Stimulated activated CD8-positive, alpha-beta memory T cell treated with anti-CD3 and anti-CD28 coated beads, Interleukin-15, amount 100 ng/mL, for 4 hours (primary cell): ENCODE measurements around the gene TMC4.
A peak's percentile ranks its signal among the peaks of the same experiment; 100 is the strongest.

Experiments
- DNase-seq, 2 donors: peaks; one replicate each; pipeline ENCODE4 v3.0.0-alpha.2; 2020; ENCODE audit warnings: low read depth in 2 of 2

TMC4 gene

DNA sequence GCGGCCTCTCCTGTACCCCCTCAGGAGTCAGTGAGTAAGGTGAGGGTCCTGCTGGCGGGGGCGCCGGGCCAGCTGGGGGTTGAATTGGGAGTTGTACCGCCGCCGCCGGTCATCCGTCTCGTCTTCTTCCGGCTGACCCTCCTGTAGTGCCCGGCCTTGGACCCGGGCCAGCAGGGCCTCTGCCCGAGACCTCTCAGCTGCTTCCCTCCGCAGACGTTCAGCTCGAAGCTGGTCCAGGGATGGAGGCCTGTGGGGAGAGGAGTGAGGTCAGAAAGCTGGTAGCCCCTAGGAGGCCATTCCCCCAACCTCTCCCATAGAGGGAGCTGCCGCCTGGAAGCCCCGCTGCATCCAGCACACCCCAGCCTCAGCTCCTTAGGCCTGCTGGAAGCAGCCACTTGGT lies 17.3 kb downstream of the TMC4 start:
- no peak for DNase-seq

DNA sequence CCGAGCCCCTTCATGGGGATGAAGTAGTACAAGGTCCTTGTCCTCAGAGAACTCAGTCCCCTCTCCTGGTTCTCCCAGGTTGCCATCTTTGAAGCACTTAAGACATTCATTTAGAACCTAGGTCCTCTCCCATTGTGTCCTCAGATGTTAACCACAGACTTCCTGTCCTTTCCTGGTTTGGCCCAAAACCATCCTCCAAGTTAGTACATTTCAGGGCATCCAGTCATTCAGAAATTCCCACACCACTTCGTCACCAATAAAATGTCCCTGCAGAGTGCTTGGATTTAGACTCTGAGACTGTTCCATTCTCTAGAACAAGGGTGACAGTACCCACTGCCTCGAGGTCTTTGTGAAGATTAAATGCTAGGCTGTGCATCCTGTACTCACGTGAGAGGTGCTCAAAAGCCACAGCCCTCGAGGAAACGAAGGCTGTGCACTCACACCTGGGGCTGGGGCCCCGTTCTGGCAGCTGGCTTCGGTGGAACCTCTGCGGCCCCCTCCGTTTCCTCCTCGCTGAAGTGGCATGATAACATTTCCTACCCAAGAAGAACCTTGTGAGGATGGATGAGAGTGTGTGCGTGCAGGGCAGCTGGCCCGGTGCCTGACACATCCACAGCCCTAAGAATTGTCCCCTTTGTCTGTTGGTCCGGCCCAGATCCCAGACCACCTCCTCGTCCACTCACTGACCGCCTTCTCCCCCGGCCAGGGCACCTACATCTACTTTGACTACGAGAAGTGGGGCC lies 18.2 kb downstream of the TMC4 start:
- DNase-seq, result no peak

DNA sequence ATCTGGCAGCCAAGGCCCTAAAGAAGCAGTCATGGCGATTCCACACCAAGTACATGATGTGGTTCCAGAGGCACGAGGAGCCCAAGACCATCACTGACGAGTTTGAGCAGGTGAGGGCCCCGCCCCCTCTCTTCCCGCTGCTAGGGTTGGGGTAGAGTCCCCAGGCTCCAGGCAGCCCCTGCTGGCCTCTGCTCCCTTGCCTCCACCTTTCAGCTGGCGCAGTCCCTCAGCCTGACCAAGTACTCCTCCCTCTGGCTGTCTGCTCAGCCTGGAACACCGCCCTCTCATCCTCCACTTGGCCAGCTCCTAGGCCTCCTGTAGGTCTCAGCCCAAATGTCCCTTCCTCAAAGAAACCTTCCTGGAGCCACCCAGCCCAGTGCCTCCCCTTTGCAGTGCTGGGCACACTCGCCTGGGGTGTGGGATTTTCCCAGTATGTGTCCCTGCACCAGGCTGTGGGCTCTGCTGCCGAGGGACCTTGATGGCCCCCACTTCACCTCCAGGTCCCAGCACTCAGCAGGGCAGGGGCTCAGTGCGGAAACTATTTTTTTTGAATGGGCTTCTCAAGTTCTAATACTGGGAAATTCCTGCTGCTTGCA lies 19.1 kb downstream of the TMC4 start:
- DNase-seq, result no peak

DNA sequence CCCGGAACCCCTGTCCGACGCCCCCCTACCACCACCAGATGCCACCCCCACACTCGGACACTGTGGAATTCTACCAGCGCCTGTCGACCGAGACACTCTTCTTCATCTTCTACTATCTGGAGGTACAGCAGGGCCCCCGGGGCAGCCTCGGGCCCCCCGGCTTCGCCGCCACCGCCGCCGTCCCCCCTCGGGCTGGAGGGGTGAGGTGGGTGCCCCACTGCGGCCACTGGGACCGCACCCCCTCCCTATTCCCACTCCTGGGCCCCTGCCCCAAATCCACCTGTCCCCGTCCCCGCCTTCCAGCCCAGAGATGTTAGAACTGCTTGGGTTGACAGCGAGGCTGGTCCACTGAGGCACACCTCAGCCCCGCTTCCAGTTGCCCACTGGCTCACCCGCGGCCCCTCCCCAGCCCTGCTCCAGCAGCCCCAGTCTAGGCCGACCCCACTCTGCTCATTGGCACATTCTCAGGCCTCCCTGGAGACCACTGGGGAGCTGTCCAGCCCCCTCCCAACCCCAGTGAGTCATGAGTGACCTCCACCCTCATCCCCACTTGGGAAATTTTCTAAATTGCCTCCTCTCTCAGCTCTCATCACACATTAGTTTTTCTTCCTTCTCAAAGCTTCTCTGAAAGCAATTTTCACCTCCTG lies 20.0 kb downstream of the TMC4 start:
- DNase-seq, result no peak

DNA sequence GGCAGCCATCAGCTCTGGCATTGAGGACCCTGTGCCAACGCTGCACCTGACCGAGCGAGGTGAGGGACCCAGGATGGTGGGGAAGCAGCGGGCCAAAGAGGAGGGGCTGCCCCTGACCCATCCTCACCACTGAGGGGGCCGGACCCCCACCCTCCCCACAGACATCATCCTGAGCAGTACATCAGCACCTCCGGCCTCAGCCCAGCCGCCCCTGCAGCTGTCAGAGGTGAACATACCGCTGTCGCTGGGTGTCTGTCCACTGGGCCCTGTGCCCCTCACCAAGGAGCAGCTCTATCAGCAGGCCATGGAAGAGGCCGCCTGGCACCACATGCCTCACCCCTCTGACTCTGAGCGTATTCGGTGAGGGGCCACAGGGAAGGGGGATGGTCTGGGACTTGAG lies 20.7 kb downstream of the TMC4 start:
- DNase-seq, result no peak

DNA sequence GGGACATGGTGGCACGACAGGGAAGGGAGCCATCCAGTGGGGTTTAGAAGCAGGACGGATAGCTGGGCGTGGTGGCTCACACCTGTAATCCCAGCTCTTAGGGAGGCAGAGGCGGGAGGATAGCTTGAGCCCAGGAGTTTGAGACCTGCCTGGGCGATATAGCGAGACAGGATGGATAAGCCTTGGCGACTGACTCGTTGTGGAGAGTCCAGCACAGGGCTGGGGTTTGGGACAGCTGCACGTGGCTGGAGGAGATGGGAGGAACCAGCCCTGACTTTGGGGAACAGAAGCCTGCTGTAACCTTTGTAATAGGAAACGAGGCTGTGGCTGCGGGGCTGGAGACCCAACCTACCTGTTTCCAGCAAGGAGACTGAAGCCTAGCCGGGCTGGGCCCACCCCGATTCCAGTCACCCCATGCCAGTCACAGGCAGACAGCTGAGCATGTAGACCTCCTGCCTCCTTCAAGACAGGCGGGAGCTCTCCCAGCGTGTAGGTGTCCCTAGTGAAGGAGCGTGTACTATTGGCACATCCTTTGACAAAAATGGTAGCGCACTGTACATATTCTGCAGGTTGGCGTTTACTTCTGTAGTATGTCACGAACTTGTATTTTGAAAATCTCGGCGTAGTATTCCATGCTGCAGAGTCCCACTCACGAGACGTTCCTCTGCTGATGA lies 21.5 kb downstream of the TMC4 start:
- DNase-seq, result no peak

DNA sequence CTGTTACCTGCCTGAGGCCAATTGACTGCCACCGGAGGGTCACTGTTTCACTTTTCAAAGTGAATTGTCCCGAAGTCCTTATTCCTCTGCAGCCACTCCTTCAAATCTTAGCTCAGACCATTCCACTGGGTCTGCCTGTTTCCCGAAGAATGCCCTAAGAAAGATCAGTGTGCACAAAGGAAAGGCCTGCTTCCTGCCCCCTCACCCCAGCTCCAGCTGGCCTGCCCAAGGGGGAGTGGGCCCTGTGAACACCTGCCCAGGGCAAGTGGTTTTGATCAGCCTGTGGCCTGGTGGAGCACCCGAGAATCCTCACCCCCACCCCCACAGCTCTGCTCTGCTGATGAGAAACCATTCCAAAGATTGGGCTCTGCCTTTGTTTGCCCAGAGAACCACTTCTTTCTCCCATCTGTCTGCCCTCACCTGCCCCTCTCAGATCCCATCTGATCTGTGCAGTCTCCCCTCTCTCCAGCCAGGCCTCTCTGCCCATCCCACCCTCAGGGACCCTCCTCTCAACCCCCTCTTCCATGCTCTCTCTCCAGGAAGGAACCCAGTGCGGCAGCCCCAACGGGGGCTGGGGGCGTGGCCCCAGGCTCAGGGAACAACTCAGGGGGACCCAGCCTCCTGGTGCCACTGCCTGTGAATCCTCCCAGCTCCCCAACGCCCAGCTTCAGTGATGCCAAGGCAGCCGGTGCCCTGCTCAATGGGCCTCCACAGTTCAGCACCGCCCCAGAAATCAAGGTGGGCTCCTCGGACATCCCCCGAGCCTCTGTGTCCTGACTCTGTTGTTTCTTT lies 23.7 kb downstream of the TMC4 start:
- no peak for DNase-seq

DNA sequence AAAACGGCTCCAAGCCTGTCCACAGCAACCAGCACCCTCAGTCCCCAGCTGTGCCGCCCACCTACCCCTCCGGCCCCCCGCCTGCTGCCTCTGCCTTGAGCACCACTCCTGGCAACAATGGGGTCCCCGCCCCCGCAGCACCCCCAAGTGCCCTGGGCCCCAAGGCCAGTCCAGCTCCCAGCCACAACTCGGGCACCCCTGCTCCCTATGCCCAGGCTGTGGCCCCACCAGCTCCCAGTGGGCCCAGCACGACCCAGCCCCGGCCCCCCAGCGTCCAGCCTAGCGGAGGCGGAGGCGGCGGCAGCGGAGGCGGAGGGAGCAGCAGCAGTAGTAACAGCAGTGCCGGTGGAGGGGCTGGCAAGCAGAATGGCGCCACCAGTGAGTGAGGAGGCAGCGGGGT lies 24.8 kb downstream of the TMC4 start:
- no peak for DNase-seq

DNA sequence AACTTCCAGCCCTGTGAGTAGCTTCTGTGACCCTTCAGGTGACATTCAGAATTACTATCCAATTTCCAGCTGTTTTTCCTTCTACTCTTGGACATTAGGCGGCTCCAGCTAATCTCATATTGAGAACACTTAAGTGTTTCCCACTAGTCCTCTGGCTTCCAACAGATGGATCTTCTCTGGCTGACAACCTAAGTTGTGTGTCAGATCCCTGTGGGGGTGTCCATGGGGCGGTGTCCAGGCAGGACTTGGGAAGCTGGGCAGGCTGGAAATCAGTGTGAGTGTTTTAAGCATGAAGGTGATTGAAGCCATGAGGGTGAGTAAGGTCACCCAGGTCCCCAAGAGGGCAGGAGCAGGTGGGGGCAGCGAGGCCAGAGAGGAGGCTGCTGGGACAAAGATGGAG lies 25.3 kb downstream of the TMC4 start:
- no peak for DNase-seq

DNA sequence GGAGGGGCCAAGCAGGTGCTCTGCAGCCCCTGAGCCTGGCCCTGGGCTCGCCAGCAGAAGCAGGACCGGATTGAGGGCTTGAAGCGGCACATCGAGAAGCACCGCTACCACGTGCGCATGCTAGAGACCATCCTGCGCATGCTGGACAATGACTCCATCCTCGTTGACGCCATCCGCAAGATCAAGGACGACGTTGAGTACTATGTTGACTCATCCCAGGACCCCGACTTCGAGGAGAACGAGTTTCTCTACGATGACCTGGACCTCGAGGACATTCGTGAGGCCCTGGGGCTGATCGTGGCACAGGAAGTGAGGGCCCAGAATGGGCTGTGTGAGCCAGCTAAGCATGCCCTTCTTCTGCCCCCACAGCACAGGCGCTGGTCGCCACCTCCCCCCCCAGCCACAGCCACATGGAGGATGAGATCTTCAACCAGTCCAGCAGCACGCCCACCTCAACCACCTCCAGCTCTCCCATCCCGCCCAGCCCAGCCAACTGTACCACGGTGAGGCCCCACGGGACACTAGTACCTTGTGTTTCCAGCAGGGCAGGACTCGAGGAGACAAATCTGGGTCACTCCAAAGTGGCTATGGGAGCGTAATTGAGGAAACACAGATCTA lies 27.3 kb downstream of the TMC4 start:
- no peak for DNase-seq

DNA sequence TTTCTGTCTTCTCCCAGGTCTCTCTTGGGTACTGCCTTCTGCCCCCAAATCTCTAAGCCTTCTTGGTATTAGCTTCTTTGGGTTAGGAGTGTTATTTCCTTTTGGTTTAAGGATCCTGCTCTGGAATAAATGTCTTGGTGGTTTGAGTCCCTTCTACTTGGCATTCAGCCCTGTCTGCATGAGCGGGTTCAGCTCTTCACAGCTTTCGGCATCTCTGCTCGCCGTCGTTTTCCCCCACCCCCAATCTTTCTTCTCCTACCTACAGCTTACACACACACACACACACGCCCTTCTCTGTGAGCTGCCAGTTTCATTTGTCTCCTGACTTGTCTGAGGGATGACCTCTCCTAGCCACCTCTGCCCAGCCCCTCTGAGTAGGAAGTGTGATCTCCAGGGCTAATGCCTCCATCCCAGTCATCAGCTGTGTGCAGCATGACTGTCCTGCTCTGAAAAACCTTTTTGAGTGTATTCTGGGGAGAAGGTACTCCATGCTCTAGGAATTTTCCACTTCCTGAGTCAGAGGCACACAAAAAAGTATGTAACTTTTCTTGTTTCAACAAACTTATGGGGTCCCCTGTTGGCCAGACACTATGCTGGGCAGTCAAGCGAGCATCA lies 30.7 kb downstream of the TMC4 start:
- no peak for DNase-seq

DNA sequence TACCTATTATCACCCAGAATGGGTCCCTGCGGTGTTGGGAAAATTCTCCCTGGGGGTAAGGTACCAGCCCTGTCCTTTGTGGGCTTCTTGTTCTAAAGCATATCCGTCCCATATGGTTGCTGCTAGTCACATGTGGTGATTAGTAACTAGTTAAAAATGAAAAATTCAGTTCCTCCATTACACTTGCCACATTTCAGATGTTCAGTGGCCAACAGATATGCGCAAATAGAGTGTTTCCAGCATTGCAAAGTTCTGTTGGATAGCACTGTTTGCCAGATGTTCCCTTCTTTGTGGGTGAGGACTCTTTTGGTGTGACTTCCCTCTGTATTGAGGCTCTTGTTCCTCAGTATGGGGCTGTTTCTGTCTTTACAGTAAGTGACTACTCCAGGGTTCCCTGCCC lies 31.6 kb downstream of the TMC4 start:
- no peak for DNase-seq

DNA sequence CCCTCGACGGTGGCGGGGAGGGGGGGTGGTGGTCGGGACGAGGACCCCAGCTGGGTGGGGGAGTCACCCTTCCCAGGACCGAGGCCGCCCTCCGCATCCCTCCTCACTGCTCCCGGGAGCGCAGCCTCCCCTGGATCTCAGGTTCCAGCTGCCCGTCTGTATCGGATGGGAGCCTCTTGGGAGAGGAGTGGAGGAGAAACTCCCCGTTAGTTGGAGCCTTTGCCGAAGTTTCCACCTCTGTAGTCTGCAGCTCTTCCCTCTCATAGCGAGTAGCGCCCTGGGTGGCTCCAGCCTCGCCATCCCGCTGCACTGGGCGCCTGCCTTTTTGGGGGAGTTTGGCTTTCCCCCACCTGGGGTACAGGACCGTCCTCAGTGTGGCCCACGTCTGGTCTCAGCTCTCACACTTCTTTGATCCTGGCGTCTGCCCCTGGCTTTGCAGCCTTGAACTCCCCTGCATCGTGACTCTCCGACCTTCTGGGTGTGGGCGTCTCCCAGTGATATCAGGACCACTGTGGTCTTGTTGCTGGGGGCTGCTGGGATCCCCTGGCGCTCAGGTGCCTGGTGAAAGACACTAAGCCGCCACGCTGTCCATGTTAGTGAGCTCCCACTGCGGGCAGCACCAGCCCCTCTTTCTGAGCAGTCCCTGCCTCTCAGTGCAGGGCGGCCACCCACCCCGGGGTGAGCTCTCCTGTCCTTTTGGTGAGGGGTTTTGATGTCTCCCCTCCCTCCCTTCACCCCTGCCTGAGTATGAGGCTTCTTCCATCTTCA lies 34.3 kb downstream of the TMC4 start:
- no peak for DNase-seq

DNA sequence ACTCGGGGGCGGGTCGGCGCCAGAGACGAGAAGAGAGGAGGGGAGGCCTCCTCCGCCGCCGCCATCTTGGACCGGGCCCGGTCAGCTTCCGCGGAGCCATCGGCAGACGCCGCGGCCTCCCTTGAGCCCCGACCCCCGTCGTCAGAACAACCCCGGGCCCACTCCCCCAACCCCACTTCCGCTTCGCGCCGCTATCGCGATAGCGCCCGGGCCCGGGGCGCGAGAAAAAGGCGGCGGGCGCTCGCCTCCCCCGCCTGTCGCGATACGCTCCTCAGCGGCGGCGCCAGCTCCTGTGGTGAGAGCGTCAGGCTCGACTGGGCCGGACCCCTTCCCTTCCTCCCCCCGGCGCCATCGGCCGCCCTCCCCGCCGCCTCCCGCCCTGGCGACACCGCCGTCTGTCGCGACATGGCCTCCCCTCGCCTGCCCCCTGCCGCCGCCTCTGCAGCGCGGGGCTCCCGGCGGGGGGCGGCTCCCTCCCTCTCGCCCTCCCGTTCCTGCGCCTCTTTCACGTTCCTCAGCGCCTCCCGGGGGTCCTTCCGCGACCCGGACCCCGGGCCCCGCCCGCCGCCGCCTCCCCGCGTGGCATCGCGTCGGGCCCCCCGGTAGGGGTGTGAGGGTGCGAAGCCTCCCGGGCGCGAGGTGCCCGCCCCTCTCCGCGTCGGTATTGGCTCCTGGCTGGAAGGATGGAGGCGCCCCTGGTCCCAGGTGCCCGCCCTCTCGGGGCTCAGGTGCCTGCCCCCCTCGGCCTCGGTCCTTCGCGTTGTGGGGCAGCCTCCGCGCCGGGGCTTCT lies 35.1 kb downstream of the TMC4 start, which contains the start of gene CNOT3:
Gene CNOT3 (plus strand): TSS at position 64 of the 790 bp plus-strand sequence. CDS start 5,217 bp downstream, outside the sequence.
- no peak for DNase-seq

DNA sequence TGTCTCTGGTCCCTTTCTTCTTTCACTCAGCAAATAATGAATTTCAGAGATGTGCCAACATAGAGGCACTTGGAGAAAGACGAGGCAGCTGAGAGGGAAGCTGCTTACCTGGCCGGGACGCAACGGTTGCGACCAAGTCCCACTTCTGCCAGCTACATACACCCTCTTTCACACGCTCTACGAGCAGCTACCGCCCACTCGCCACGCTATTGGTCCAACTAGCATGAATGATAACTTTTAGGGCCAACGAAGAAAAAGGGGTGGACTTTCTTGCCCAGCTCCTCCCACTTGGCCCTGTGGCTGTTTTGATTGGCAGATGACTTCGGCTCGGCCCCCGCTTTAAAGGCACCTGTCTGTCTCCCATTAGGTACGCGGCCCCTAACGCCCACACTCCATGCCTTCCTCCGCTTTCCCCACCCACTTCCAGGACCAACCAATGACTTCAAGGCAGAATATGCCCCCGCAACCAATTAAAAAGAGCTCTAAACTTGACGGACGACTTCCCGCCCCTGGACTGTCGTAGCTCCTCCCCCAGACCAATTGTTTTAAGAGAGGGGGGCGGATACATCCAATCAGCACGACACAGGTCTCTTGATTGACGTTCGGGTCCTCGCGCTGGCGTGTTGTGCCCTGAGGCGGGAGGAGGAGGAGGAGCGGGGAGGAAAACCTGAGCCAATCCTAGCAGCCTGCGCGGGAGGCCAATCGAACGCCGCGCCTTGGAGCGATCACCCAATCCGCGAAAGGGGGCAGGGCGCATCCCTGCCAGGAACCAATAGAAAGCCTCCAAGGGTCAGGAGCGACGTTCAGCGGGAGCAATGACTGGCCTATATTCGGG lies 35.9 kb downstream of the TMC4 start:
- DNase-seq, result peak; percentile 98 to 99

DNA sequence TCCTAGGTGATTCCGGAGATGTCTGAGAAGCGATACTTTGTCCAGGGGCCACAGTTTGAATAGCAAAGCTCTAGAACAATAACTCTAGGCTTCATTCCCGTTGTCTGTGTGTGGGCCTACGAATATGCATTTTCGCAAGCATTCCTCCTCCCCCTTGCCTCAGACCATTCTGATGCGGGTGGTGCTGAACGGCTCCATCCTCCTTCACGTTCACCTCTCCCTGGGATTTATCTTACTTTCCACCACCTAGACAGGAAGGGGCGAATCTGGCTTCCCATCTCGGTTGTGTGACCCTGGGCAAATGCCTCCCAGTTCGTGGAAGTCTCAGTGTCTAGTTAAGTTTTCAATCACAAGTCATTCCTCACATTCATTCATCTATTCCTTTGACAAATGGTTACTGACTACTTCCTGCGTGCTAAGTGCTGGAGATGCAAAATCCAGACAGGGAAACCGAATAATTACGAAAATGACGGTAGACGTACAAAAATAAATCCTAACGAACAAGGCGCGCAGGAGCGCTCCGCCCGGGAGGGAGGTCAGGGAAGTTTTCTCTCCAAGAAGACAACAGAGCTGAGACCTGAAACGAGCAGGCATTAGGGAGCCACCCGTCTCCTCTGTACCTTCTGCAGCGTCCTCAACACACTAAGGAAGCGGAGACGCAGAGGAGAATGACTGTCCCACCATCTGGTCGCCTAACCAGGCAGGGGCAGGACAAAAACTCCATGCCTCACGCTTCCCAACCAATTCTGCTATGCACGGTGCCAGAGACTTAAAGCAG lies 36.7 kb downstream of the TMC4 start:
- no peak for DNase-seq

DNA sequence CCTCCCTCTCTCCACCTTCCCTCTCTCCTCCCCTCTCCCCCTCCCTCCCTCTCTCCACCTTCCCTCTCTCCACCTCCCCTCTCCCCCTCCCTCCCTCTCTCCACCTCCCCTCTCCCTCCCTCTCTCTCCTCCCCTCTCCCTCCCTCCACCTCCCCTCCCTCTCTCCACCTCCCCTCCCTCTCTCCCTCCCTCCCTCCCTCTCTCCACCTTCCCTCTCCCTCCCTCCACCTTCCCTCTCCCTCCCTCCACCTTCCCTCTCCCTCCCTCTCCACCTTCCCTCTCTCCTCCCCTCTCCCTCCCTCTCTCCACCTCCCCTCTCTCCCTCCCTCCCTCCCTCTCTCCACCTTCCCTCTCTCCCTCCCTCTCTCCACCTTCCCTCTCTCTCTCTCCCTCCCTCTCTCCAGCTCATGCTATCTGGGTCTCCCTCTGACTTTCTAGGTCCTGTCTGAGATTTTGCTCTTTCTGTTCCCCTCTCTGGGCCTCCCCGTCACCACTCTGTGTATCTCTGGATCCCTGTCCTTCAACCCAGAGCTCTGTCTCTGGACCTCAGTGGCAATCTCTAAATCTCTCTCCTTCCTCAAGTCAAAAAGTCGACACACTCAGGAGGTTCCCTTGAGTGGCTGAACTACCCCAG lies 38.9 kb downstream of the TMC4 start:
- DNase-seq, result no peak
